ENCODE data around the gene RBM3.

DNA sequence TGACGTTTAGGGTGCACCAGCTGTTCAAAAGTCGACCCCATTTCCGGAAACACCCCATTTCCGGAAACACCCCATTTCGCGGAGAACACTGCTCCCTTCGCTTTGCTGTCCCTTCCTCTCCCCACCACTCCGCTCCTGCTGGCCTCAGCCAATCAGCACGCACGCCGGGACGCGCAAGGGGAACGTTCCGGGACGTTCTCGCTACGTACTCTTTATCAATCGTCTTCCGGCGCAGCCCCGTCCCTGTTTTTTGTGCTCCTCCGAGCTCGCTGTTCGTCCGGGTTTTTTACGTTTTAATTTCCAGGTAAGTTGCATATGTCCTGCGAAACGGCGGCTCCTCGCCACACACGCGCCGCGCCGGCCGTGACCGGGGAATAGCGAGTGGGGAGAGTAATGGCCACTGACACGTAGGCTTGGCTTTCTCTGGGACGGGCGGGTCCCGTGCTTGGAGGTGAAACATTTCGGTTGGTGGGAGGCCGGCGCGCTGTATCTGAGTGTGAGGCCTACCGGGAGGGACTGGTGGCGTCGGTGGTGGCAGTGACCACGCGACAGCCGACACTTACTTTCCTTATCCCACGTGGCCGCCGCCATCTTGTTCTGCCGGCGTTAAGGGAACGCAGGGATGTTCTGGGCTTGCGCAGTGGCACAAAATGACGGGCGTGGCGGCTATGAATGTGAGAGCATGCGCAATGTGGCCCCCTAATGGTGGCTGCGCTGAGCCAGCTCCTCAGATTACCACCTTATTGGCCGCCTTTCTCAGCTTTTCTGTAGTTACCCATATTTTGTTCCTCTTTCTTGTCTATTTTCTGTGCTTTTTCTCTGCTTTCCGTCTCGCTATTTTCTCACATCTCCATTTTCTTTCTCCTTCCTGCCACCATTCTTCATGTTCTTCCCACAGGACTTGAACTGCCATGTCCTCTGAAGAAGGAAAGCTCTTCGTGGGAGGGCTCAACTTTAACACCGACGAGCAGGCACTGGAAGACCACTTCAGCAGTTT lies at the start of gene RBM3:
- TF ChIP-seq, protein P1, sequence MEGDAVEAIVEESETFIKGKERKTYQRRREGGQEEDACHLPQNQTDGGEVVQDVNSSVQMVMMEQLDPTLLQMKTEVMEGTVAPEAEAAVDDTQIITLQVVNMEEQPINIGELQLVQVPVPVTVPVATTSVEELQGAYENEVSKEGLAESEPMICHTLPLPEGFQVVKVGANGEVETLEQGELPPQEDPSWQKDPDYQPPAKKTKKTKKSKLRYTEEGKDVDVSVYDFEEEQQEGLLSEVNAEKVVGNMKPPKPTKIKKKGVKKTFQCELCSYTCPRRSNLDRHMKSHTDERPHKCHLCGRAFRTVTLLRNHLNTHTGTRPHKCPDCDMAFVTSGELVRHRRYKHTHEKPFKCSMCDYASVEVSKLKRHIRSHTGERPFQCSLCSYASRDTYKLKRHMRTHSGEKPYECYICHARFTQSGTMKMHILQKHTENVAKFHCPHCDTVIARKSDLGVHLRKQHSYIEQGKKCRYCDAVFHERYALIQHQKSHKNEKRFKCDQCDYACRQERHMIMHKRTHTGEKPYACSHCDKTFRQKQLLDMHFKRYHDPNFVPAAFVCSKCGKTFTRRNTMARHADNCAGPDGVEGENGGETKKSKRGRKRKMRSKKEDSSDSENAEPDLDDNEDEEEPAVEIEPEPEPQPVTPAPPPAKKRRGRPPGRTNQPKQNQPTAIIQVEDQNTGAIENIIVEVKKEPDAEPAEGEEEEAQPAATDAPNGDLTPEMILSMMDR (IDR thresholded peaks at IDR 0.05): peak in 4 of 6 experiments; percentile 7 to 58 (median 54)
- TF ChIP-seq POLR2A (IDR thresholded peaks at IDR 0.05): peak; percentile 85 to 88
